KMS-11 (cell line): ENCODE results near the gene ADCY1.

Experiments
- H2AFZ ChIP-seq: fragments of 200-600 bp; sonication (generic); 2 replicates; pipeline ENCODE4 v1.6.1; 2016; ENCODE audit warnings: antibody characterized with exemption, mixed run types, low read depth
- H3K27ac ChIP-seq: fragments of 200-600 bp; sonication (generic); 2 replicates; pipeline ENCODE4 v1.6.1; 2016; ENCODE audit warnings: mild to moderate bottlenecking, mixed run types
- H3K27me3 ChIP-seq: fragments of 200-600 bp; sonication (generic); 2 replicates; pipeline ENCODE4 v1.6.1; 2017; ENCODE audit warnings: mild to moderate bottlenecking, low read depth, mixed run types, moderate library complexity; ENCODE audit not compliant: insufficient read depth
- H3K36me3 ChIP-seq: fragments of 200-600 bp; sonication (generic); 2 replicates; pipeline ENCODE4 v1.6.1; 2017; ENCODE audit warnings: mild to moderate bottlenecking, mixed run types; ENCODE audit not compliant: insufficient read depth
- H3K4me1 ChIP-seq: fragments of 200-600 bp; sonication (generic); 2 replicates; pipeline ENCODE4 v1.6.1; 2016; ENCODE audit warnings: mild to moderate bottlenecking, low read depth, mixed run types; ENCODE audit not compliant: poor library complexity, severe bottlenecking
- H3K4me2 ChIP-seq: fragments of 200-600 bp; sonication (generic); 2 replicates; pipeline ENCODE4 v1.7.0; 2016; ENCODE audit warnings: mild to moderate bottlenecking, mixed run types
- H3K4me3 ChIP-seq: fragments of 200-600 bp; sonication (generic); IDR thresholded peaks from 2 replicates; pipeline ENCODE4 v1.6.1; 2017; ENCODE audit warnings: low read depth, low read length, mixed read lengths; ENCODE audit not compliant: insufficient read depth
- H3K79me2 ChIP-seq: fragments of 200-600 bp; sonication (generic); 2 replicates; pipeline ENCODE4 v1.6.1; 2016; ENCODE audit warnings: low read depth, mixed run types; ENCODE audit not compliant: insufficient read depth
- H3K9ac ChIP-seq: fragments of 200-600 bp; sonication (generic); 2 replicates; pipeline ENCODE4 v1.6.1; 2016; ENCODE audit warnings: mild to moderate bottlenecking, mixed run types
- H4K20me1 ChIP-seq: fragments of 200-600 bp; sonication (generic); 2 replicates; pipeline ENCODE4 v1.6.1; 2016; ENCODE audit warnings: mild to moderate bottlenecking, mixed run types; ENCODE audit not compliant: insufficient read depth
- TF ChIP-seq, protein P1 (sequence below): fragments of 200-600 bp; sonication (generic); conservative IDR thresholded peaks from 2 replicates; pipeline ENCODE4 v1.6.1; 2017; ENCODE audit warnings: low read depth, mild to moderate bottlenecking, antibody characterized with exemption, low read length, moderate library complexity, mixed read lengths

Gene ADCY1

DNA sequence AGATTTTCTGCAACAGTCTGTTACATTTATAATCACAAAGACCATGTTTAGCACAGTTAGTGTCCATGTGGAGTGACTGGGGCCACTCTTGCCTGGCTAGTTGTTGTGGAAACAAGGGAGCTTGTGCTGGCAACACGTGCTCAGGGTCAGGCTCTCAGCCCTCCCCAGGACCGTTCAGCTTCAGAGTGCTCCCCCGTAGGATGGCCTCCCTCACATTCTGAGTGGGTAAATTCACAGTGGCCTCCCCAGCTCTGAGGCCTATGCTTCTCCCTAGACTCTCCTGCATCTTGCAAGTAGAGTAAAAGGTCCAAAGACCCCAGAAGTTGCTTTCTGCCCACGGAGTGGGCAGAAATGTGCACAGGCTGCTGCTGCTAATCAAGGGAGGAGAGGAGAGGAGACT, 122.3 kb downstream of the ADCY1 start:
- TF ChIP-seq, protein P1, sequence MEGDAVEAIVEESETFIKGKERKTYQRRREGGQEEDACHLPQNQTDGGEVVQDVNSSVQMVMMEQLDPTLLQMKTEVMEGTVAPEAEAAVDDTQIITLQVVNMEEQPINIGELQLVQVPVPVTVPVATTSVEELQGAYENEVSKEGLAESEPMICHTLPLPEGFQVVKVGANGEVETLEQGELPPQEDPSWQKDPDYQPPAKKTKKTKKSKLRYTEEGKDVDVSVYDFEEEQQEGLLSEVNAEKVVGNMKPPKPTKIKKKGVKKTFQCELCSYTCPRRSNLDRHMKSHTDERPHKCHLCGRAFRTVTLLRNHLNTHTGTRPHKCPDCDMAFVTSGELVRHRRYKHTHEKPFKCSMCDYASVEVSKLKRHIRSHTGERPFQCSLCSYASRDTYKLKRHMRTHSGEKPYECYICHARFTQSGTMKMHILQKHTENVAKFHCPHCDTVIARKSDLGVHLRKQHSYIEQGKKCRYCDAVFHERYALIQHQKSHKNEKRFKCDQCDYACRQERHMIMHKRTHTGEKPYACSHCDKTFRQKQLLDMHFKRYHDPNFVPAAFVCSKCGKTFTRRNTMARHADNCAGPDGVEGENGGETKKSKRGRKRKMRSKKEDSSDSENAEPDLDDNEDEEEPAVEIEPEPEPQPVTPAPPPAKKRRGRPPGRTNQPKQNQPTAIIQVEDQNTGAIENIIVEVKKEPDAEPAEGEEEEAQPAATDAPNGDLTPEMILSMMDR: no peak
- H3K4me2 ChIP-seq: no peak overlapping the region

DNA sequence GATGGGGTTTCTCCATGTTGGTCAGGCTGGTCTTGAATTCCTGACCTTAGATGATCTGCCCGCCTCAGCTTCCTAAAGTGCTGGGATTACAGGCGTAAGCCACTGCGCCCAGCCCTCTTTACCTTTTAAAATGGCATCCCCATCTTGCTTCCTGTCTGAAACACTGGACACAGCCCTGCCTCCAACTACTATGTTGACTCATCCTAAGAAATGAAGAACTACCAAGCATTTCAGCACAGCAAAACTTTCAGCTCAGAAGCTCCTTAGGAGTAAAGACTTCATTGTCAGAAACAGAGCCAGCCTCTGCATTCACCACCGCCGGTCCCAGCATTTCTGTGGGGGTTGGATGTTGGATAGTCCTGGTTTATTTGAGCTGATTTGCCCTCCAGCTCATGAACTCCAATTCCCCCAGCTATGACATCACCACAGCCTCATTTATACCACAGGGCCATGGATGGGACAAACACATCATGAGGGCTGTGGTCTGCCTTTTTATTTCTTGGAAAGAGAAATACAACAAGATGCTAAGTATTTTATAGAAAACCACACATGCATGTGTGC, 123.5 kb downstream of the ADCY1 start:
- Histone ChIP-seq H3K27ac (no peak overlapping the region), H3K4me1 (no peaks in the 10 kb centered on the region), H3K36me3 (no peaks in the 10 kb centered on the region), H4K20me1 (no peaks in the 10 kb centered on the region), H3K4me3 (no peak overlapping the region), H3K79me2 (no peaks in the 10 kb centered on the region), H3K27me3 (no peaks in the 10 kb centered on the region), H3K9ac (no peak overlapping the region), H2AFZ (no peak overlapping the region), H3K4me2 (no peak overlapping the region)
- TF ChIP-seq, protein P1: no peak

More for the DNA sequence above, 122.3 kb downstream of the ADCY1 start:
- no peak overlapping the region for H3K4me3 ChIP-seq
- no peaks in the 10 kb centered on the region for H4K20me1 ChIP-seq
- no peak overlapping the region for H3K9ac ChIP-seq
- H3K4me1 ChIP-seq: no peaks in the 10 kb centered on the region
- H3K27ac ChIP-seq: no peak overlapping the region
- no peaks in the 10 kb centered on the region for H3K27me3 ChIP-seq
- no peaks in the 10 kb centered on the region for H3K79me2 ChIP-seq
- no peaks in the 10 kb centered on the region for H3K36me3 ChIP-seq
- no peak overlapping the region for H2AFZ ChIP-seq

DNA sequence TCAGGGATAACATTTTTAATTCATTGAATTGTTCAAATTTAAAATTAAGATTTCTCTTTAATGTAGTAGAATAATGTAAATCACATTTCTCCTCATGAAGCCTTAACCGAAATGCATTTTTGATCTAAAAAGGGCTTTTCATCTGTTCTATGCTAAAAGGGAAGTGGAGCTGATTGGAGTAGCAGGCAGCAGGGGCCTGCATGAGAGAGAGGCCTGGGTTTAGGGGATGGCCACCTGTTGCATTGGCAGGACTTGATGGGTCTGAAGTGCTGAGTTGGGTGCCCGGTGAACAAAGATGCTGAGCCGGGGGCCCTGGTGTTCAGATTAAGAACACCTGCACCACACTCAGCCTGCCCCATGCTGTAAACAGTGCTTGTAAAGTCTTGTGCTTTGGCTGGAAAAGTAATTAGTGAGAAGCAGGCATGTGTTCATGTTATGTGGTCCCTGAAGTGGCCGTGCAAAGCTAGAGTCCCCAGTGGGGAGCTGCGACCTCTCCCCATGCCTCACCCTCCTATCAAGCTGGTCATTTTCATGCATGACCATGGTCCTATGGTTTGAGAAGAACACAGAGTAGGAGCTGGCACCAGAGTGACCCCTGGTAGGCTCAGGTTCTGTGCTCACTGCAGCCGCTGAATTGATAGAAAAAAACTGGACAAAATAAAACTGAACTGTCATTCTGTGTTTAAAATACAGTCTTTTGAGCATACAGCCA, 124.3 kb downstream of the ADCY1 start:
- H4K20me1 ChIP-seq: no peaks in the 10 kb centered on the region
- H3K4me1 ChIP-seq: no peaks in the 10 kb centered on the region
- no peaks in the 10 kb centered on the region for H3K79me2 ChIP-seq
- no peak overlapping the region for H2AFZ ChIP-seq
- H3K36me3 ChIP-seq: no peaks in the 10 kb centered on the region
- H3K4me3 ChIP-seq: no peak overlapping the region
- no peaks in the 10 kb centered on the region for H3K27me3 ChIP-seq
- no peak overlapping the region for H3K9ac ChIP-seq
- TF ChIP-seq, protein P1: no peak
- H3K4me2 ChIP-seq: no peak overlapping the region
- no peak overlapping the region for H3K27ac ChIP-seq

DNA sequence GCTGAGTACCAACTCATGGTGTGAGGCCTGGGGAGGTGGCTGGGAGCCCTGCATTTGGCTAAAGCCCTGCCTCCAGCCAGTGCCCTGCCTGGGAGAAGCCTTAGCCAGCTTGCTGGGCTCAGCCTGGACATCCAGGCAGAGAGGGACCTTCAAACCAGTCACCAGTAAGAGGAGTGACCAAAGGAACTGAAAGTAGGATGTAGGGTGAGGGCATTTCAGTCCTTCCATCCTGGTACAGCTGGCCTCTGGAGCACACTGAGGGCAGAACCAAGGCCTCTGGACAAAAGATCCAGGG, 124.8 kb downstream of the ADCY1 start:
- Histone ChIP-seq H3K27me3 (no peaks in the 10 kb centered on the region), H3K9ac (no peak overlapping the region), H3K79me2 (no peaks in the 10 kb centered on the region), H2AFZ (no peak overlapping the region), H3K36me3 (no peaks in the 10 kb centered on the region), H3K4me1 (no peaks in the 10 kb centered on the region), H3K4me3 (no peak overlapping the region), H3K4me2 (no peak overlapping the region), H4K20me1 (no peaks in the 10 kb centered on the region), H3K27ac (no peak overlapping the region)
- TF ChIP-seq, protein P1: no peak
